Fibroblast of villous mesenchyme (primary cell): ENCODE results near the gene KICS2. TPM values are rescaled to one million over a fixed set of nuclear protein-coding genes. Genes with fewer than 3 reads are reported as not detected.
"Not testable (repeated sequence)": the region's sequence is repeated elsewhere in the genome, so short reads cannot be mapped to it uniquely, and the experiment has no call there.

Experiments used
- DNase-seq: peaks from one replicate; pipeline ENCODE4 v3.0.0-alpha.2; 2010; ENCODE audit warnings: low read depth
- H3K4me3 ChIP-seq: 2 replicates; pipeline ENCODE4 v1.5.1; 2011; ENCODE audit warnings: low read depth, mild to moderate bottlenecking, low read length
- CTCF ChIP-seq: IDR thresholded peaks from 2 replicates; pipeline ENCODE4 v1.5.1; 2012; ENCODE audit warnings: low read depth, mild to moderate bottlenecking, low read length; ENCODE audit not compliant: insufficient read depth
- total RNA-seq: library from RNA; depleted of rRNA; stranded (reverse); fragments of >200 nt; gene quantifications from 2 replicates; pipeline ENCODE4 v1.2.3, GENCODE V29; 2012

The KICS2 gene
- total RNA-seq, 1 donor: 8.2 TPM

GRCh38 chr12:64205542-64205941, 16.6 kb downstream of the KICS2 start:
- DNase-seq: no peak
- H3K4me3 ChIP-seq: no peak overlapping the region
- no peak for TF ChIP-seq CTCF

- no peak overlapping the region for H3K4me3 ChIP-seq
- DNase-seq: no peak
- no peak for TF ChIP-seq CTCF
These were observed 18.3 kb downstream of the KICS2 start for GRCh38 chr12:64203775-64204174.

- no peak for DNase-seq
- TF ChIP-seq CTCF: no peak
- no peak overlapping the region for H3K4me3 ChIP-seq
These were observed 19.1 kb downstream of the KICS2 start for GRCh38 chr12:64203036-64203435.

- not testable (repeated sequence) for H3K4me3 ChIP-seq, DNase-seq
These were observed 26.3 kb downstream of the KICS2 start for GRCh38 chr12:64195841-64196240.

- peak; percentile 41 for DNase-seq
- TF ChIP-seq CTCF: no peak
- H3K4me3 ChIP-seq: no peak overlapping the region
These were observed 27.6 kb downstream of the KICS2 start for GRCh38 chr12:64194333-64195149.

- H3K4me3 ChIP-seq: no peak overlapping the region
- DNase-seq: no peak
- TF ChIP-seq CTCF: no peak
These were observed 28.2 kb downstream of the KICS2 start for GRCh38 chr12:64193931-64194330.

GRCh38 chr12:64192644-64193444, 29.3 kb downstream of the KICS2 start:
- TF ChIP-seq CTCF: no peak
- no peak overlapping the region for H3K4me3 ChIP-seq
- DNase-seq: no peak
